ENCODE measurements around the gene LPO.

LPO gene

GRCh38 chr17:58229384-58229783, 9.0 kb upstream of the LPO start:
- TF ChIP-seq, protein P1, sequence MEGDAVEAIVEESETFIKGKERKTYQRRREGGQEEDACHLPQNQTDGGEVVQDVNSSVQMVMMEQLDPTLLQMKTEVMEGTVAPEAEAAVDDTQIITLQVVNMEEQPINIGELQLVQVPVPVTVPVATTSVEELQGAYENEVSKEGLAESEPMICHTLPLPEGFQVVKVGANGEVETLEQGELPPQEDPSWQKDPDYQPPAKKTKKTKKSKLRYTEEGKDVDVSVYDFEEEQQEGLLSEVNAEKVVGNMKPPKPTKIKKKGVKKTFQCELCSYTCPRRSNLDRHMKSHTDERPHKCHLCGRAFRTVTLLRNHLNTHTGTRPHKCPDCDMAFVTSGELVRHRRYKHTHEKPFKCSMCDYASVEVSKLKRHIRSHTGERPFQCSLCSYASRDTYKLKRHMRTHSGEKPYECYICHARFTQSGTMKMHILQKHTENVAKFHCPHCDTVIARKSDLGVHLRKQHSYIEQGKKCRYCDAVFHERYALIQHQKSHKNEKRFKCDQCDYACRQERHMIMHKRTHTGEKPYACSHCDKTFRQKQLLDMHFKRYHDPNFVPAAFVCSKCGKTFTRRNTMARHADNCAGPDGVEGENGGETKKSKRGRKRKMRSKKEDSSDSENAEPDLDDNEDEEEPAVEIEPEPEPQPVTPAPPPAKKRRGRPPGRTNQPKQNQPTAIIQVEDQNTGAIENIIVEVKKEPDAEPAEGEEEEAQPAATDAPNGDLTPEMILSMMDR (conservative IDR thresholded peaks at IDR 0.05): no peak
- no peak for TF ChIP-seq ZFX (IDR thresholded peaks at IDR 0.05)
- no peak overlapping the region; the same call in 1 of the 2 replicates for H3K27ac ChIP-seq

DNA sequence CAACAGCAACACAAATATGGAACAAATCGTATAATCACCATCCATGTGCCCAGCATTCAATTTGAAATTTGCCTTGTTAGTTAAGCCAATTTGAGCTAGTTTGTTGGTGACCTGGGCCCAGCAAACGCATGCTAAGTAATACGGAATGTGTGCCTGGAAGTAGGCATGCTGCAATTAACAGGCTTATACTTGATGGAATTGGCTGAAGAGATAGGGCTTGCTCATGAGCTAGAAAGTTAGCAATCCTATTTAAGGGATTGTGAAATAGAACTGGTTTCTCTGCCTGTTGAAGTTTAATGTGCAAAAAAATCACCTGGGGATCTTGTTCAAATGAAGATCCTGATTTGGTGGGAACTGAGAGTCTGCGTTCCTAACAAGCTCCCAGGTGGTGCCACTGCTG, 8.5 kb upstream of the LPO start:
- no peak overlapping the region for H3K27ac ChIP-seq
- TF ChIP-seq, protein P1 (conservative IDR thresholded peaks at IDR 0.05): no peak
- no peak for TF ChIP-seq ZFX (IDR thresholded peaks at IDR 0.05)

GRCh38 chr17:58231641-58232040, 6.7 kb upstream of the LPO start:
- TF ChIP-seq ZFX (IDR thresholded peaks at IDR 0.05): no peak
- TF ChIP-seq, protein P1 (conservative IDR thresholded peaks at IDR 0.05): no peak
- no peak overlapping the region for H3K27ac ChIP-seq

GRCh38 chr17:58232707-58233156, 5.7 kb upstream of the LPO start:
- no peak overlapping the region for H3K27ac ChIP-seq

DNA sequence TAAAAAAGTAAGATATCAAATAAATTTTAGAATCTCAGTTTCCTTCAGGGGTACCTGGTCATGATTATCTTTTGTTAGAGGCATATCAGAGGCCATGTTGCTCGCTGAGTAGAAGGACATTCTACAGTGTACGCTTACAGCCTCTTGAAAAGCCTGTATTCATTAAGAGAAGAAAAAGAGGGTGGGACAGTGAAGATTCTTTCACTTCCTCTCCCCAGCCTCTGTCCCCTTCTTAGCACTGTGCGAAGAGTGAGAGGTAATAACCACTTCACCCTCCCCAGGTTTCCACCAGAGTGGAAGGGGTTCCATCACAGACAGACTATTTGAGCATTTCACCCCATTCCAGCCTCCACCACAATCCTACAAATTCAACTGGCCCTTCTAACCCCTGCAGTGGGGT, 4.8 kb upstream of the LPO start:
- no peak overlapping the region for H3K27ac ChIP-seq
- TF ChIP-seq, protein P1 (conservative IDR thresholded peaks at IDR 0.05): no peak
- TF ChIP-seq ZFX (IDR thresholded peaks at IDR 0.05): no peak

More at GRCh38 chr17:58232707-58233156, 5.7 kb upstream of the LPO start:
- TF ChIP-seq, protein P1 (conservative IDR thresholded peaks at IDR 0.05): no peak
- no peak for TF ChIP-seq ZFX (IDR thresholded peaks at IDR 0.05)

- no peak for TF ChIP-seq ZFX (IDR thresholded peaks at IDR 0.05)
- TF ChIP-seq, protein P1 (conservative IDR thresholded peaks at IDR 0.05): no peak
- no peak overlapping the region for H3K27ac ChIP-seq
These were observed 3.9 kb upstream of the LPO start for GRCh38 chr17:58234512-58234911.

DNA sequence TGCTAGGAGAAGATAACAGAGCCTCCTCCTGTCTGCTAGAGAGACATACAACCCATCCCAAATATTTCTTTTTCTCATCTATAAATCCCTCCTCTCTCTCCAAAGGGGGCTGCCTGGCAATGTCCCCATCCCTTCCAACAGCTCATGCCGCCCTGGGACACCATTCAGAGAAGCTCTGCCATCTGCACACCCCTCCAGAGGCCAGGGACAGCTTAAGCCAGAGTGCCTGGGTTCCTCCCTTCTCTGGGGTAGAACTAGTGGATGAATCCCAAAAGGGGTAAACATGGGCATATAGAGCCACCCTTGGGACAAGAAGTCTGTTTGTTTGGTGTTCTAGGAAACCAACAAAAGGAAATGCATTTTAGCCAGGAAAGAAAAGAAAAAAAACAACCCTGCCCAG, 2.6 kb upstream of the LPO start:
- H3K27ac ChIP-seq: no peak overlapping the region
- TF ChIP-seq, protein P1 (conservative IDR thresholded peaks at IDR 0.05): no peak

Measured in C4-2B (cell line).